ENCODE measurements around the gene GRIK5.

Gene GRIK5

DNA sequence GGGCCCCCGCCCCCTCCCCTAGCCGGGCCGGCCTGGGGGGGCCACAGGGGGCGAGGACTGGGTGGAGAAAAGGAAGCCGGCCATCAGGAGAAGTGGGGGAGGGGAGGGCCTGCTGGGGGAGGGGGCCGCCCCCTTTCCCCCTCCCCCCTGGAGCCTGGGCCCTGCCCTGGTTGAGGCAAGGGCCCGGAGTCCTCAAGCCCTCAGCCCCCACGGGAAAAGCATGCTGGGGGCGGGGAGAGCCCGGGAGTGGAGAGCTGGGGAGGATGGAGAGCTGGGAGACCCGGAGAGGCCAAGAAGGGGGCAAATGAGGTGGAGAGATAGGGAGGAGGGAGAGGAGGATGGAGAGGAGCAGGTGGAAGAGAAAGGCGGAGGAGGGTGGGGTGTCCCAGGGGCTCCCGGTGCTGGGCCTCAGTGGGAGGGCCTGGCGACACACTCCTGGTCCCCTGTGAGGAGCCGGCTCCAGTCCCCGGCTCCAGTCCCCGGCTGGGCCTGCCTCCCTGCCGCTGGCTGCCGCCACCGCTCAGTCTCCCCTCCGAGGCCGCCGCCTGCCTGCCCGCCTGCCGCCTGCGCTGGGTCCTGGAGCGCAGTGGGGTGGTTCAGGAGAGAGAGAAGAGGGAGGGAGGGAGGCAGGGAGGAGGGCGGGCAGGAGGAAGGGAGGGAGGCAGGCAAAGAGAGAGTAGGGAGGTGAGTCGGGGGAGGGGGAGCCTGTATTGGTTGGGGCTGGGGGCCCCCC, at the start of gene GRIK5:
TSS of gene GRIK5 (minus strand) at position 588 of the 733 bp plus-strand sequence. CDS start 4,436 bp downstream, outside the sequence.
- no peak within 1 kb of the TSS for H3K4me3 ChIP-seq (ENCODE audit: low read depth, low read length)
- DNase-seq (ENCODE audit: low read depth): no peak
- TF ChIP-seq, protein P1, sequence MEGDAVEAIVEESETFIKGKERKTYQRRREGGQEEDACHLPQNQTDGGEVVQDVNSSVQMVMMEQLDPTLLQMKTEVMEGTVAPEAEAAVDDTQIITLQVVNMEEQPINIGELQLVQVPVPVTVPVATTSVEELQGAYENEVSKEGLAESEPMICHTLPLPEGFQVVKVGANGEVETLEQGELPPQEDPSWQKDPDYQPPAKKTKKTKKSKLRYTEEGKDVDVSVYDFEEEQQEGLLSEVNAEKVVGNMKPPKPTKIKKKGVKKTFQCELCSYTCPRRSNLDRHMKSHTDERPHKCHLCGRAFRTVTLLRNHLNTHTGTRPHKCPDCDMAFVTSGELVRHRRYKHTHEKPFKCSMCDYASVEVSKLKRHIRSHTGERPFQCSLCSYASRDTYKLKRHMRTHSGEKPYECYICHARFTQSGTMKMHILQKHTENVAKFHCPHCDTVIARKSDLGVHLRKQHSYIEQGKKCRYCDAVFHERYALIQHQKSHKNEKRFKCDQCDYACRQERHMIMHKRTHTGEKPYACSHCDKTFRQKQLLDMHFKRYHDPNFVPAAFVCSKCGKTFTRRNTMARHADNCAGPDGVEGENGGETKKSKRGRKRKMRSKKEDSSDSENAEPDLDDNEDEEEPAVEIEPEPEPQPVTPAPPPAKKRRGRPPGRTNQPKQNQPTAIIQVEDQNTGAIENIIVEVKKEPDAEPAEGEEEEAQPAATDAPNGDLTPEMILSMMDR (IDR thresholded peaks at IDR 0.05; ENCODE audit: control insufficient read depth, extremely low read depth, insufficient read depth): no peak

- TF ChIP-seq, protein P1 (IDR thresholded peaks at IDR 0.05; ENCODE audit: control insufficient read depth, extremely low read depth, insufficient read depth): no peak
- no peak for DNase-seq (ENCODE audit: low read depth)
- no peak overlapping the region for H3K4me3 ChIP-seq (ENCODE audit: low read depth, low read length)
These were observed 47.1 kb upstream of the GRIK5 start for GRCh38 chr19:42117076-42117475.

- no peak overlapping the region for H3K4me3 ChIP-seq (ENCODE audit: low read depth, low read length)
- no peak for DNase-seq (ENCODE audit: low read depth)
- TF ChIP-seq, protein P1 (IDR thresholded peaks at IDR 0.05; ENCODE audit: control insufficient read depth, extremely low read depth, insufficient read depth): no peak
These were observed 46.5 kb upstream of the GRIK5 start for GRCh38 chr19:42116308-42117075.

- DNase-seq (ENCODE audit: low read depth): no peak
- TF ChIP-seq, protein P1 (IDR thresholded peaks at IDR 0.05; ENCODE audit: control insufficient read depth, extremely low read depth, insufficient read depth): no peak
- no peak overlapping the region for H3K4me3 ChIP-seq (ENCODE audit: low read depth, low read length)
These were observed 45.7 kb upstream of the GRIK5 start for GRCh38 chr19:42115705-42116104.

DNA sequence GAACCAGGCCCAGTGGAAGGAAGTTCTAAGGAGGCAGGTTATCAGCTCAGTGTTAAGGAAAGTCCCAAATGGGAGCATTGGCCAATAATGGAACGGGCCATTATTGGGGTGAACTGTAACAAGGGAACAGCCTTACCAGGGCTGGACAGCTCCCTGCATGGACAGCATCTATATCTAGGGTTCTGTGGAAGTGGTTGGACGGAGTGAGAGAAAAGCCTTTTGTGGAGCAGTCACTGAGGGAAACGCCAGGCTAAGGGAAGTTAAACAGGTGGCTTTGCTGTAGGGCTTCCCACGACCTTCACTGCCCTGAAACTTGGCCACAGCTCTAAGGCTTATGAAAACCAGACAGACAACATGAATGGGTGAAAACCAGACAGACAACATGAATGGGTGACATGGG, 45.2 kb upstream of the GRIK5 start:
- TF ChIP-seq, protein P1 (IDR thresholded peaks at IDR 0.05; ENCODE audit: control insufficient read depth, extremely low read depth, insufficient read depth): no peak
- H3K4me3 ChIP-seq (ENCODE audit: low read depth, low read length): no peak overlapping the region
- no peak for DNase-seq (ENCODE audit: low read depth)

DNA sequence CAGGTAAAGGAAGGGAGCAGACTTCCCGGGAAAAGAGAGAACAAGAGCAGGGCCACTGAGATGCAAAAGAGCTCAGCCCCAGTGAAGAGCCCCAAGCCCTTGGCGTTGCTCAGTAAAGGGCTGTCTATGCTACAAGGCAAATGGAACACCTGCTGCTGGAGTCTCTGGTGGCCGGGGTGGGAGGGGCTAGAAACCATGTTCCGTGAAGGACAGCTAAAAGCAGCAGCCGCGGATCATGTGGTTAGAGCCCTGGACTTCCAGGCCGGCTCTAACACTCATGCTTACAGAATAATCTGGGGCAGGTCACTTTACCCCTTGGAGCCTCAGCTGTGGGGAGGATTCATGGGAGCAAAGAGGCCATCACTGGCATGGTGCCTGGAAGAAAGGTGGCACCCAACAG, 44.4 kb upstream of the GRIK5 start:
- TF ChIP-seq, protein P1 (IDR thresholded peaks at IDR 0.05; ENCODE audit: control insufficient read depth, extremely low read depth, insufficient read depth): no peak
- no peak for DNase-seq (ENCODE audit: low read depth)
- H3K4me3 ChIP-seq (ENCODE audit: low read depth, low read length): no peak overlapping the region
